ENCODE data around the gene TLK1. TPM values are rescaled to one million over a fixed set of nuclear protein-coding genes. Genes with fewer than 3 reads are reported as not detected.

TLK1 gene
- total and polyA plus RNA-seq, 10 of the 15 experiments (the other 5 are each of a cell fraction or from before 2014, with no cell fraction given) = 25.1 to 126 (median 57.3) TPM

DNA sequence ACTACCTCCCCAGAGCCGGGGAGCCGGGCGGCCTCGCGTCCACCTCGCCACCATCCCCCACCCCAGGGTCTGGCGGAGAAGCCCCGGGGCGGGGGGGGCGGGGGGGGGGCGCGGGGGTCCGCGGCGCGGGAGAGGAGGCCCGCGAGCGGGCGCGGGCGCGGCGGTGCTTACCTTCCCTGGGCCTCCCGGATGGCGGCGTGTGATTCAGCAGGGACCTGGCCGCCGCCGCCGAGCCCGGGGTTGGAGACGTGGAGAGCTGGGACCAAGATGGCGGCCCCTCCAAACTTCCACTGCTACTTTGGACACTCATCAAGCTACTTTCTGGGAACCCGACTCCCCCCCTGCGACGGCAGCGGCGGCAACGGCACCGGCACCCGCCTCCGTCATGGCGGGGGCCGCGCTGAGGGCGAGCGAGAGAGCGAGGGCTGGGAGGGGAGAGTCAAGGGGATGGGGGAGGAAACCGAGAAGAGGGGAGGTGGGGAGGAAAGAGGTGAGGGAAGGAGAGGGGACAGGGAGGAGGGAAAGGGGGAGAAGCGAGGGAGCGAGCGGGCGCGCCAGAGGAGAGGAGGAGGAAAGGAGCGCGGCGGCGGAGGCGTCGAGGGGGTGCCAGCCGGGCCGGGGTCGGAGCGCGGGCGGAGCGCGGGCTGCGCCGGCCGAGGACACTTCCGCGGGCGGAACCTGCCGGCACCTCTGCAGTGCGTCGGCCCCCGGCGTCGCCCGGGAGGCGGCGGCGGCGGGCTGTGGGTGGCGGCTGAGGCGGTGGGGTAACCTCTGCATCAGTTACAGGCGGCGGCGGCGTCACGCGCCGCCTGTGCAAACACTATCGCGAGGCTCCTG lies at the start of gene TLK1 (continued):
- TF ChIP-seq ESRRA (IDR thresholded peaks at IDR 0.05; ENCODE audit: low read length) = no peak
- peak; percentile 51; the same call in 1 of the 2 replicates for TF ChIP-seq TAF1 (IDR thresholded peaks at IDR 0.05; ENCODE audit: borderline replicate concordance, low read depth, low read length)
- peak; percentile 68; the same call in 1 of the 2 replicates for TF ChIP-seq RB1 (IDR thresholded peaks at IDR 0.05; ENCODE audit: borderline replicate concordance)
- TF ChIP-seq PAX5 (IDR thresholded peaks at IDR 0.05; ENCODE audit: borderline replicate concordance, low read depth, low read length) = no peak
- peak; percentile 54; the same call in 1 of the 2 replicates for TF ChIP-seq MXI1 (IDR thresholded peaks at IDR 0.05; ENCODE audit: low read depth, low read length)
- TF ChIP-seq BACH1 (IDR thresholded peaks at IDR 0.05; ENCODE audit: borderline replicate concordance) = peak; percentile 34
- TF ChIP-seq EGR1 (IDR thresholded peaks at IDR 0.05; ENCODE audit: borderline replicate concordance in 1 of 2, low read depth in 2 of 2, low read length in 2 of 2) = peak in 1 of 2 experiments; percentile 60; a peak in 2 of 3 replicates
- peak; percentile 83 for TF ChIP-seq CHD2 (IDR thresholded peaks at IDR 0.05; ENCODE audit: borderline replicate concordance, low read depth, low read length)
- TF ChIP-seq CREM (IDR thresholded peaks at IDR 0.05; ENCODE audit: low read depth) = peak; percentile 7
- TF ChIP-seq IRF4 (IDR thresholded peaks at IDR 0.05; ENCODE audit: low read depth, low read length) = no peak

DNA sequence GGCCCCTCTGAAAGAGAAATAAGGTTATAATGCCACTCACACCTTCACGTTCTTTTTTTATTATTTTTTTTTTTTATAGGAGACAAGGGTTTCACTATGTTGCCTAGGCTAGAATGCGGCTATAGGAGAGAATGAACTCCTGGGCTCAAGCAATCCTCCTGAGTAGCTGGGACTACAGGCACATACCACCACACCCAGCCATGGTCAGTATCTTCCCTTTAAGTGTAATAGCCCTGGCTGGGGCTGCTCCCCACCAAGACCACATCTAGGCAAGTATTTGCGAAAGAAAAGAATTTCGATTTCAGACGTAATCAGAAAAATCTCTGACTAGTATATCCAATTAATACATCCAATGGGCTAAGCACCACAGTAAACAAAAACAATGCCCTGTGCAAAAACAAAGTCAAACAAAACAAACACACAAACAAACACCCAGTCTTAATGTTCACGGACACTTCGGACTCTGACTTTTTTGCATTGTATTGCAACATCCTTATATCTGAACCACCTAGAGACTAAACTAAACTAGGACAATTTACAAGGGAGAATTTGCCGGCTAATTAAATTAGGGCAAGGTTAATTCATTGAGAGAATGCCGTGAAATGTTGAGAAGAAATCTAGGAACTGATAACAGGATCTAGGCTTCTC lies 49.6 kb upstream of the TLK1 start:
- Histone ChIP-seq H3K4me2 (ENCODE audit: control insufficient read depth, insufficient read depth) (peak overlapping the region; percentile 90), H3K36me3 (ENCODE audit: control insufficient read depth in 2 of 2, insufficient read depth in 2 of 2, low read length in 1 of 2) (no peaks in the 10 kb centered on the region), H2AFZ (ENCODE audit: control insufficient read depth, low read depth, low read length) (peak overlapping the region; percentile 89), H3K79me2 (ENCODE audit: control insufficient read depth, insufficient read depth, low read length) (no peaks in the 10 kb centered on the region), H4K20me1 (ENCODE audit: control insufficient read depth, insufficient read depth) (no peaks in the 10 kb centered on the region), H3K27ac (ENCODE audit: control insufficient read depth, insufficient read depth) (peak overlapping the region; percentile 88), H3K27me3 (replicated peaks in 1 of 2; ENCODE audit: control insufficient read depth in 2 of 2, insufficient read depth in 2 of 2, low read length in 1 of 2) (no peaks in the 10 kb centered on the region), H3K9me3 (replicated peaks; ENCODE audit: control insufficient read depth, insufficient read depth, low read length) (no peaks in the 10 kb centered on the region; the same call in 2 of the 3 replicates), H3K9ac (ENCODE audit: control insufficient read depth, insufficient read depth, low read length) (peak overlapping the region; percentile 69), H3K4me3 (peak overlapping the region; percentile 37; the same call in 1 of the 2 replicates), H3K4me1 (ENCODE audit: control insufficient read depth, insufficient read depth, low read length) (peaks cover 11% of the 10 kb centered on the region)
- FAIRE-seq = no peak
- intact Hi-C loops (cut with micrococcal nuclease; ENCODE audit: unreplicated experiment) = no loop called here
- in situ Hi-C loops (cut with MboI) = no loop called here
- BruUV-seq (replicated peaks) = no TSS peak
- ChIA-PET POLR2A (interaction anchor here (0.5 to 1.5 kb wide), 6 partner anchors 32 to 124 kb away, joined by 3 read pairs; no protein-coding TSS in a partner anchor), RAD21 (ENCODE audit: unreplicated experiment) (interaction anchor here (0.9 to 1.9 kb wide), 6 partner anchors 9 to 206 kb away, joined by 3 to 6 read pairs (median 4); no protein-coding TSS in a partner anchor), CTCF (interaction anchor here (1.1 to 1.8 kb wide), 4 partner anchors 9 to 206 kb away, joined by 3 to 5 read pairs (median 4); no protein-coding TSS in a partner anchor), SMC1A (ENCODE audit: uncharacterized antibody, unreplicated experiment) (interaction anchor here (0.6 to 3.1 kb wide), 18 partner anchors 9 to 206 kb away, joined by 3 to 16 read pairs (median 3); no protein-coding TSS in a partner anchor)
- no peak for DNase-seq (ENCODE audit: low read depth, low spot score)
- ATAC-seq = peak; percentile 40
- 85% methylated on average over 9 of the region's 9 CpGs for WGBS (ENCODE audit: insufficient coverage, insufficient replicate concordance, low lambda C conversion rate, missing lambda C conversion rate)
- TF ChIP-seq PML (IDR thresholded peaks at IDR 0.05; ENCODE audit: low read length) = no peak
- no peak for TF ChIP-seq WRNIP1 (IDR thresholded peaks at IDR 0.05; ENCODE audit: borderline replicate concordance, low read depth, low read length)
- TF ChIP-seq IRF4 (IDR thresholded peaks at IDR 0.05; ENCODE audit: low read depth, low read length) = no peak
- TF ChIP-seq, protein P1, sequence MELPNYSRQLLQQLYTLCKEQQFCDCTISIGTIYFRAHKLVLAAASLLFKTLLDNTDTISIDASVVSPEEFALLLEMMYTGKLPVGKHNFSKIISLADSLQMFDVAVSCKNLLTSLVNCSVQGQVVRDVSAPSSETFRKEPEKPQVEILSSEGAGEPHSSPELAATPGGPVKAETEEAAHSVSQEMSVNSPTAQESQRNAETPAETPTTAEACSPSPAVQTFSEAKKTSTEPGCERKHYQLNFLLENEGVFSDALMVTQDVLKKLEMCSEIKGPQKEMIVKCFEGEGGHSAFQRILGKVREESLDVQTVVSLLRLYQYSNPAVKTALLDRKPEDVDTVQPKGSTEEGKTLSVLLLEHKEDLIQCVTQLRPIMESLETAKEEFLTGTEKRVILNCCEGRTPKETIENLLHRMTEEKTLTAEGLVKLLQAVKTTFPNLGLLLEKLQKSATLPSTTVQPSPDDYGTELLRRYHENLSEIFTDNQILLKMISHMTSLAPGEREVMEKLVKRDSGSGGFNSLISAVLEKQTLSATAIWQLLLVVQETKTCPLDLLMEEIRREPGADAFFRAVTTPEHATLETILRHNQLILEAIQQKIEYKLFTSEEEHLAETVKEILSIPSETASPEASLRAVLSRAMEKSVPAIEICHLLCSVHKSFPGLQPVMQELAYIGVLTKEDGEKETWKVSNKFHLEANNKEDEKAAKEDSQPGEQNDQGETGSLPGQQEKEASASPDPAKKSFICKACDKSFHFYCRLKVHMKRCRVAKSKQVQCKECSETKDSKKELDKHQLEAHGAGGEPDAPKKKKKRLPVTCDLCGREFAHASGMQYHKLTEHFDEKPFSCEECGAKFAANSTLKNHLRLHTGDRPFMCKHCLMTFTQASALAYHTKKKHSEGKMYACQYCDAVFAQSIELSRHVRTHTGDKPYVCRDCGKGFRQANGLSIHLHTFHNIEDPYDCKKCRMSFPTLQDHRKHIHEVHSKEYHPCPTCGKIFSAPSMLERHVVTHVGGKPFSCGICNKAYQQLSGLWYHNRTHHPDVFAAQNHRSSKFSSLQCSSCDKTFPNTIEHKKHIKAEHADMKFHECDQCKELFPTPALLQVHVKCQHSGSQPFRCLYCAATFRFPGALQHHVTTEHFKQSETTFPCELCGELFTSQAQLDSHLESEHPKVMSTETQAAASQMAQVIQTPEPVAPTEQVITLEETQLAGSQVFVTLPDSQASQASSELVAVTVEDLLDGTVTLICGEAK (IDR thresholded peaks at IDR 0.05; ENCODE audit: borderline replicate concordance) = no peak
- no peak for TF ChIP-seq ZSCAN29 (IDR thresholded peaks at IDR 0.05)
- no peak for TF ChIP-seq MTA3 (IDR thresholded peaks at IDR 0.05; ENCODE audit: borderline replicate concordance, low read length)
- no peak for TF ChIP-seq SUPT20H (IDR thresholded peaks at IDR 0.05; ENCODE audit: borderline replicate concordance, control insufficient read depth, low read depth, low read length)
- TF ChIP-seq ETV6 (conservative IDR thresholded peaks at IDR 0.05 in 1 of 2, IDR thresholded peaks at IDR 0.05 in 1 of 2; ENCODE audit: borderline replicate concordance in 1 of 2, low read depth in 1 of 2) = no peak
- TF ChIP-seq CHD2 (IDR thresholded peaks at IDR 0.05; ENCODE audit: borderline replicate concordance, low read depth, low read length) = no peak
